Spleen (tissue), 11 donors: ENCODE measurements around the gene CLSTN3. TPM values are rescaled to one million over a fixed set of nuclear protein-coding genes. Genes with fewer than 3 reads are reported as not detected.
A peak's percentile ranks its signal among the peaks of the same experiment; 100 is the strongest.

Experiments used
- DNase-seq: peaks from one replicate; pipeline ENCODE4 v3.0.0-alpha.2; 2020
- H3K27ac ChIP-seq, 8 donors: fragments of 200-600 bp; sonication (generic) in 7 of 8; 1 replicate in 4 of 8; 2 replicates in 4 of 8; pipeline versions ENCODE4 v1.5.0 to v1.8.0; 2016 to 2021; ENCODE audit warnings: inconsistent platforms in 4 of 8, mild to moderate bottlenecking in 4 of 8, moderate library complexity in 1 of 8
- H3K27me3 ChIP-seq, 7 donors: fragments of 200-600 bp; sonication (generic) in 6 of 7; replicated peaks in 1 of 7; 1 replicate in 4 of 7; 2 replicates in 3 of 7; pipeline versions ENCODE4 v1.5.0 to v1.8.0; 2016 to 2021; ENCODE audit warnings: inconsistent platforms in 3 of 7, mild to moderate bottlenecking in 1 of 7
- H3K36me3 ChIP-seq, 6 donors: fragments of 200-600 bp; sonication (generic) in 5 of 6; 1 replicate in 4 of 6; 2 replicates in 2 of 6; pipeline versions ENCODE4 v1.5.0 to v1.8.0; 2016 to 2021; ENCODE audit warnings: inconsistent platforms in 2 of 6
- H3K4me1 ChIP-seq, 6 donors: fragments of 200-600 bp; sonication (generic) in 5 of 6; 1 replicate in 3 of 6; 2 replicates in 3 of 6; pipeline versions ENCODE4 v1.5.0 to v1.8.0; 2016 to 2021; ENCODE audit warnings: inconsistent platforms in 3 of 6
- H3K4me3 ChIP-seq, 8 donors: fragments of 200-600 bp; sonication (generic) in 7 of 8; 1 replicate in 4 of 8; 2 replicates in 4 of 8; pipeline versions ENCODE4 v1.5.0 to v1.8.0; 2016 to 2021; ENCODE audit warnings: inconsistent platforms in 4 of 8, mild to moderate bottlenecking in 4 of 8, moderate library complexity in 2 of 8
- H3K9me3 ChIP-seq, 8 donors: fragments of 200-600 bp; sonication (generic) in 7 of 8; 1 replicate in 4 of 8; 2 replicates in 4 of 8; pipeline versions ENCODE4 v1.5.0 to v1.8.0; 2016 to 2021; ENCODE audit warnings: inconsistent platforms in 4 of 8
- POLR2A ChIP-seq, 3 donors: fragments of 450-650 bp; IDR thresholded peaks; one replicate each; pipeline ENCODE4 v1.5.1; 2017; ENCODE audit warnings: antibody characterized with exemption in 3 of 3, mild to moderate bottlenecking in 1 of 3
- POLR2AphosphoS5 ChIP-seq, 3 donors: sonication (generic); formaldehyde crosslinking; IDR thresholded peaks; one replicate each; pipeline ENCODE4 v1.5.1; 2017; ENCODE audit warnings: antibody characterized with exemption in 3 of 3
- WGBS, 5 donors: extraction: QIAGEN DNeasy Blood & Tissue Kit in 3 of 5; methylation state at CpG; one replicate each; pipeline versions ENCODE4 v1.1.5 to v1.1.7; 2013 to 2018; 5-methylcytosine and 5-hydroxymethylcytosine counted together
- intact Hi-C: fragments of 100-400 bp; cut with DNase I; formaldehyde crosslinking; loops from one replicate; pipeline ENCODE4 v1.15.0; 2023; ENCODE audit warnings: low total_unique reads
- polyA plus RNA-seq, 3 donors: library from polyadenylated mRNA; stranded (reverse); fragments of 200-250 nt; gene quantifications; one replicate each; pipeline ENCODE4 v1.2.1, GENCODE V29; 2013
- total RNA-seq, 7 donors: library from RNA; depleted of rRNA in 3 of 7; stranded (reverse); fragments of >200 nt in 3 of 7; fragmentation: NEBNext Ultra II Directional in 4 of 7; extraction: Animal tissue kit (Norgen Biotek cat#: 25700) in 4 of 7; gene quantifications; one replicate each; pipeline versions ENCODE4 v1.1.0 to v1.2.1, GENCODE V29; 2016 to 2021
- TF ChIP-seq, protein P1 (sequence below), 11 experiments: fragments of 200-600 bp in 7 of 11; fragments of 450-650 bp in 4 of 11; sonication (generic) in 4 of 11; IDR thresholded peaks in 8 of 11; conservative IDR thresholded peaks in 3 of 11; 1 replicate in 7 of 11; 2 replicates in 4 of 11; pipeline versions ENCODE4 v1.4.0 to v1.8.0; 2016 to 2021; ENCODE audit warnings: antibody characterized with exemption in 11 of 11, inconsistent platforms in 4 of 11, mild to moderate bottlenecking in 1 of 11
- donor health status: healthy with polysubstance abuse.
- donor health status: DM: no; HTN: no; CAD: no; lungs with moderate emphysema.
- donor health status: DM: no; HTN: no; CAD: no.
- donor health status: Bipolar disorder and iron deficiency.
- donor health status: healthy.
- donor health status: DM: no; HTN: no; CAD: no.
- donor health status: DM: yes; HTN: yes; CAD: no.

Gene CLSTN3
- total and polyA plus RNA-seq, 10 donors = 15.0 to 131 (median 67.7) TPM

DNA sequence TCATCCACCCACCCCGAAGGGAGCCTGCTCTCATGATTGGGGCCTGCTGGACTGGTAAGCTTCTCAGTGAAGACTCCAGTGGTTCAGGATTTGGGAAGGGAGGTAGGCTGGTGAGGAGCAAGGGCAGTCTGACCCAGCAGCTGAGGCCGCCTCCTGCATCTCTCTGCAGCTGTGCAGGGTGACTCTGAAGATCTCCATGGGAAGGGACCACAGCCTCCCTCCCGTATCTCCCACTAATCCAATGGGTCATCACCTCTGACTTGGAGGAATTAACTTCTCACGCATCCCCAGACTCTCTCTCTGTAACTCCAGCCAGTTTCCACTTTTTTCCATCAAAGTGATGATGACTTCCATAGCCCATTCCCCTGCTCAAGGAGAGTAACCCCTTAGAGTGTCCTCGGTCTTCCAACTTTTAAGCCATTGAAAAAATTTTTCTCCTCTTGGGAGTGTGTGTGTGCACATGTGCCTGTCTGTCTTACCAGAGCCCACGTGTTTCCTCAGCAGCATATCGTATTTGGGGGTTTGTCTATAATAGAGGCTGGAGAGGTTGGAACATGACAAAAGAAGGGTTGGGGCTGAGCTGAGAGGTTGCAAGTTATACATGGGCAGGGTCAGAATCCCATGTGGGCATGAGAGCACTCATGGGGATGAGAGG, 11.3 kb downstream of the CLSTN3 start:
- 86 to 97% (median 91%) methylated on average over 6 to 7 of the region's 7 CpGs for WGBS, 5 donors
- intact Hi-C loops = no loop called here
- Histone ChIP-seq H3K27me3 (no peaks in the 10 kb centered on the region), H3K36me3 (peaks cover 0 to 92% (median 29%) of the 10 kb centered on the region in 6 donors), H3K4me1 (peaks cover 0 to 19% (median 3%) of the 10 kb centered on the region in 6 donors), H3K4me3 (no peak overlapping the region), H3K9me3 (no peaks in the 10 kb centered on the region), H3K27ac (no peak overlapping the region)
- peak; percentile 28 for DNase-seq
- TF ChIP-seq, protein P1, sequence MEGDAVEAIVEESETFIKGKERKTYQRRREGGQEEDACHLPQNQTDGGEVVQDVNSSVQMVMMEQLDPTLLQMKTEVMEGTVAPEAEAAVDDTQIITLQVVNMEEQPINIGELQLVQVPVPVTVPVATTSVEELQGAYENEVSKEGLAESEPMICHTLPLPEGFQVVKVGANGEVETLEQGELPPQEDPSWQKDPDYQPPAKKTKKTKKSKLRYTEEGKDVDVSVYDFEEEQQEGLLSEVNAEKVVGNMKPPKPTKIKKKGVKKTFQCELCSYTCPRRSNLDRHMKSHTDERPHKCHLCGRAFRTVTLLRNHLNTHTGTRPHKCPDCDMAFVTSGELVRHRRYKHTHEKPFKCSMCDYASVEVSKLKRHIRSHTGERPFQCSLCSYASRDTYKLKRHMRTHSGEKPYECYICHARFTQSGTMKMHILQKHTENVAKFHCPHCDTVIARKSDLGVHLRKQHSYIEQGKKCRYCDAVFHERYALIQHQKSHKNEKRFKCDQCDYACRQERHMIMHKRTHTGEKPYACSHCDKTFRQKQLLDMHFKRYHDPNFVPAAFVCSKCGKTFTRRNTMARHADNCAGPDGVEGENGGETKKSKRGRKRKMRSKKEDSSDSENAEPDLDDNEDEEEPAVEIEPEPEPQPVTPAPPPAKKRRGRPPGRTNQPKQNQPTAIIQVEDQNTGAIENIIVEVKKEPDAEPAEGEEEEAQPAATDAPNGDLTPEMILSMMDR (IDR thresholded peaks at IDR 0.05 in 8 of 11, conservative IDR thresholded peaks at IDR 0.05 in 3 of 11) = no peak
- TF ChIP-seq POLR2AphosphoS5 (IDR thresholded peaks at IDR 0.05) = peak in 1 of 3 donors; percentile 11

DNA sequence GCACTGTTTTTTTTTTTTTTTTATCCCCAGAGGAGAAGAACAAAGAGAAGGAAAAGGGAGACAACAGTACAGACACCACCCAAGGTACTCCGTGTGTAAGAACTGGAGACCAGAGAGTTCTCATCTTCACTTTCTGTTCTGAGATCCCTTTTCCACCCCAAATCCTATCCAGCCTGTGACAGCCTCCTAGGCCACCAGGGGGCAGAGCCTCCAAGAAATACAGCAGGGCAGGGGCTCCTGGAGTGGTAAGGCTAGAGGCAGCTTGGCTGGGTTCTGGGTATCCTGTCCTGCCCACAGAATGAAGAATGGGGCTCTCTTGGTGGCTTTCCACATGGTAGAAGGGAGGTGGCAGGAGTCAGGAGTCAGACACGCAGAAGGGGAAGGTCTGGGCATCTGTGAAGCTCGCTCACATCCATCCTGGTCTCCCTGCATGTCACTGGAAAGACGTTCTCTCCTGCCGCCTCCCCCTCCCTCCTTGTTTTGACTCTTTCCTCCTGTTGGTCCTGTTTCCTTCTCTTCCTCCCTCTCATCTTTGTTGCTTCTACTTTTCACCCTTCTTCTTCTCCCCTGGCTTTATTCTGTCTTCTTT, 12.0 kb downstream of the CLSTN3 start:
- H3K4me3 ChIP-seq = no peak overlapping the region
- peaks cover 0 to 19% (median 3%) of the 10 kb centered on the region in 6 donors for H3K4me1 ChIP-seq
- no peak for TF ChIP-seq POLR2AphosphoS5 (IDR thresholded peaks at IDR 0.05)
- TF ChIP-seq, protein P1 (IDR thresholded peaks at IDR 0.05 in 8 of 11, conservative IDR thresholded peaks at IDR 0.05 in 3 of 11) = peak; percentile 37 to 82 (median 68)
- TF ChIP-seq POLR2A (IDR thresholded peaks at IDR 0.05) = no peak
- 62 to 95% (median 78%) methylated on average over 5 of the region's 5 CpGs for WGBS, 5 donors
- H3K27ac ChIP-seq = no peak overlapping the region
- no peaks in the 10 kb centered on the region for H3K9me3 ChIP-seq
- no peaks in the 10 kb centered on the region for H3K27me3 ChIP-seq
- peak; percentile 72 for DNase-seq
- peaks cover 0 to 92% (median 29%) of the 10 kb centered on the region in 6 donors for H3K36me3 ChIP-seq
- intact Hi-C loops = no loop called here

DNA sequence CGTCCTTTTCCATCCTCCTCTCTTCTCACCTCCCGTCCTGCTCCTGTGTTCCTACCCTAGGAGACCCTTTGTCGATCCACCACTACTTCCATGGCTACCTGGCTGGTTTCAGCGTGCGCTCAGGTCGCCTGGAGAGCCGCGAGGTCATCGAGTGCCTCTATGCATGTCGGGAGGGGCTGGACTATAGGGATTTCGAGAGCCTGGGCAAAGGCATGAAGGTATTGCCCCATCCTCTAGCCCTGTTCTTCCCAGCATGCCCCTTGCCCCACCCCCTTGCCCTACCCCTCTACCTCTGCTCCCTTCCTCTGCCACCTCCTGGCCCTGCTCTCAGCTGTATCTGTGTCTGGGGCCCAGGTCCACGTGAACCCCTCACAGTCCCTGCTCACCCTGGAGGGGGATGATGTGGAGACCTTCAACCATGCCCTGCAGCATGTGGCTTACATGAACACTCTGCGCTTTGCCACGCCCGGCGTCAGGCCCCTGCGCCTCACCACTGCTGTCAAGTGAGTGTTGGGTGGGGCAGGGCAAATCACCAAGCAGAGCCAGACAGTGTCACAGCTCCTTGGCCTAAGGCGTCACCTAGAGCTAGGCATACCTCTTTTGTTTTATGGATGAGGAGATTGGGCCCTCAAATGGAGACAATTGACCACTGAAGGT, 12.8 kb downstream of the CLSTN3 start:
- TF ChIP-seq POLR2A (IDR thresholded peaks at IDR 0.05) (no peak), POLR2AphosphoS5 (IDR thresholded peaks at IDR 0.05) (peak in 1 of 3 donors; percentile 13)
- H3K4me1 ChIP-seq = peaks cover 0 to 12% (median 2%) of the 10 kb centered on the region in 6 donors
- DNase-seq = peak; percentile 60
- H3K36me3 ChIP-seq = peaks cover 0 to 92% (median 29%) of the 10 kb centered on the region in 6 donors
- no peak overlapping the region for H3K27ac ChIP-seq
- WGBS, 5 donors = 92 to 97% (median 94%) methylated on average over 18 of the region's 18 CpGs
- no peaks in the 10 kb centered on the region for H3K27me3 ChIP-seq
- intact Hi-C loops = no loop called here
- H3K9me3 ChIP-seq = no peaks in the 10 kb centered on the region
- H3K4me3 ChIP-seq = no peak overlapping the region

DNA sequence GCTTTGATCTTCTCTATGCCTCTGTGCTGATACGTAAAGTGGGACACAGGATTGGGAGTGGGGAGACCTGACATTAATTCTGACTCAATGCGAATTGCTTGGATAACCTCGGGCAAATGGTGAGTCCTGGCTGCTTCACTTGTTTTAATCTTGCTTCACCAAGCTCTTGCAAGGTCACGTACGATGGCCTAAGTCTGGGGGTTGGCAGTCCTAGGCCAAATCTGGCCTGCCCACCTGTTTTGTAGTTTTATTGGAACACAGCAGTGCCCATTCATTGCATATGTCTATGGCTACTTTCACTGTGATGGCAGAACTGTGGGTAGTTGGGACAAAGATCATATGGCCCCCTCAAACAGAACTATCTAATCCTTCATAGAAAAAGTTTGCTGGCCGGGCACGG, 13.4 kb downstream of the CLSTN3 start:
- Histone ChIP-seq H3K4me3 (no peak overlapping the region), H3K9me3 (no peaks in the 10 kb centered on the region), H3K27ac (no peak overlapping the region), H3K27me3 (no peaks in the 10 kb centered on the region), H3K36me3 (peaks cover 0 to 92% (median 27%) of the 10 kb centered on the region in 6 donors), H3K4me1 (peaks cover 0 to 8% (median 0%) of the 10 kb centered on the region in 6 donors)
- 93 to 98% (median 95%) methylated on average over 7 of the region's 7 CpGs for WGBS, 5 donors
- TF ChIP-seq, protein P1 (IDR thresholded peaks at IDR 0.05 in 8 of 11, conservative IDR thresholded peaks at IDR 0.05 in 3 of 11) = no peak
- TF ChIP-seq POLR2A (IDR thresholded peaks at IDR 0.05) (no peak), POLR2AphosphoS5 (IDR thresholded peaks at IDR 0.05) (no peak)
- peak; percentile 9 for DNase-seq
- intact Hi-C loops = no loop called here
